NOMO-1 treated with dmso at 0.1 percent for 144 hours (cell line): ENCODE measurements around the gene RNF214.
"Not testable (repeated sequence)": the region's sequence is repeated elsewhere in the genome, so short reads cannot be mapped to it uniquely, and the experiment has no call there.

Source experiments
- DNase-seq: peaks from one replicate; lab custom pipeline; 2025; ENCODE audit not compliant: unreplicated experiment; lab: John Stamatoyannopoulos, UW

RNF214 gene

DNA sequence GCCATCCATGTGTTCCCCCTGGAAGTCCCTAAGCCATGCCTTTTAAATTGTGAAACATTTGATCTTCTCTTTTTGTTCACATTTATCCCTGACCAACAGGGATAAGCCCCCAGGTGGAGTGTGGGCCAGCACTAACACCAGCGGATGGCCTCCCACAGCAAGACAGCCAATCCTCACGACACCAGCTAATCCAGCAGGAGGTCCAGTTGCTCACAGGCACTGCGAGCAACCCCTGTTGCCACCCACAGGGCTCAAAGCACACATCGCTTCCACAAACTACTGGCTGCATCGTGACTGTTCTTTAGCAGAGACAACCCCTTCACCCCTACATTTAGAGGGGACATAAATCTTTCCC lies 2.6 kb upstream of the RNF214 start:
- DNase-seq = no peak

DNA sequence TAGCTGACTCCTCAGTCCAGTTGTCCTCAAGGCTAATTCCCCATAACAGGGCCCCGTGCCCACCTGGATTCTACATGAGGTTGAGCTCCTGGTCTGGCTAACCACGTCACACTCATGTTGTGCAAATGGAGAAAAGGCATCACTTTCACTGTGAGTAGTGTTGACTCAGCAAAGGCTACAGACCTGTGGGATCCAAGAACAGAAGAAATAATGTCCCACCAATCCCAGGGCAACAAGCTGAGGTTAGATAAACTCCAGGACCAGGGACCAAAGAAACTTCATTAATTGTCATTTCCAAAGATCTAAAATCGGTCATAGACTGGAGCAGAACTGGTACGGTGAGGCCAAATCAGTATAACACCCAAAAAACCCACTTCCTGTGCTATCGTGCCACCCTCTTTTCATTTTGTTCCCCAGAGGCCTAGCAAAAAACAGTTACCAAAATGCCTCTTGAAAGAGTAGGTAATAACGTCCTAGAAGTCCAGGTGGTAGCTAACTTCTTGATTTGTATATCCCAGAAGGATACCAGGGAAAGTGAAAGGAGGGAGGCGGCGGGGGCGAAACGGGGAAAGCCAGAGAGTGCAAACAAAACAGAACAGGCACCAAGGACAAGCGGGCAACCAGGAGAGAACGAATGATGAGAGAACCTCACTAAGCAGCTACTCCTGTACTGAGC lies 2.0 kb upstream of the RNF214 start:
- no peak for DNase-seq

DNA sequence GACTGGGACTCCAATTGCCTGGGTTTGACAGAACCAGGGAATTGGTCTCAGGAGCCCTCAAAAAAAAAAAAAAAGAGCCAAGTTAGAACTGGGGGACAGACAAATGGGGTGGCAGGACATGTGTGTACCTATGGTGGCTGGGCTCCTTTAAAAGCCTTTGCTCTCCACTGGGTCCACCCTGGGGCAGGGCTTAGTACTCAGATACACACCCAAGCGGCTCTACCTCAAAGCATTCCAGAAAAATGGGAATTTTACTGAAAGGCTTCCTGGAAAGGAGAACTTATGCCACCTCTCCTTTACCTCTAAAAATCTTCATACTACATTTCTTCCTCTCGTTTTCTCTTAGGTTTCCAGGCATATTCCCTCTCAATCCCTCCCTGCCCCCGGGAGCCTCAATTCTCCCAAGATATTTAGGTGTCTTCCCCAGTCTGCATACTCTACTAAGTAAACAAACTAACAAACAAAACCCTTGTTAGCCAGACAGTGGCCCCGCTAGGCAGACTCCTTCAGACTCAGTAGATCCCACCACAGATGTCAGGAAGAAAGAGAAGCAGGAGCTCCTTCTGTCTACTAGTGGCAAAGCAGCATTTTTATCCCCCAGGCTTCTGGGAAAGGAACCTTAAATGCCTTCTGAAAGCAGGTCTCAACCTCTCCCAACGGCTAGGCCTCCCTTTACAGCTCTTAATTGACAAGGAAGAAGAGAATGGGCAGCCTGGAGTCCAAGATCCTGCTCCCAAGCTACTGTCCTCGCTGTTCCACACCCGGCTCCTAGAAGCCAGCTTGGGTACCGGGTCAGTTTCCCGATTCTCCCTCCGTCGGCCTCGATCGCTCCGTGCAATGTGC lies 1.3 kb upstream of the RNF214 start:
- no peak for DNase-seq

DNA sequence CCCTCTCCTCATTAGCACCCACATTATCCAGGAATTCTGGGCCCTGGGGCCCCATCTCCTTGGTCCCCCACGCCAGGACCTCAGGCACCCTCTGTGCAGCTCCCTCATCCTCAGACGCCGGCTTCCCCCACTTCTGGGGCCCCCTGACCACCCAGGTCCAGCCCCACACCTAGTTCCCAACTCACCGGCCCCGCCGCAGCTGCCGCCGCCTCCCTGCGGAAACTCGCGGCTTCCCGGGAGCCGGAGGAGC lies 704 bp upstream of the RNF214 start, which contains the start of gene PCSK7:
Gene PCSK7 (minus strand): TSS at position 232 of the 250 bp plus-strand sequence. CDS start 2,229 bp downstream, outside the sequence.
- no peak for DNase-seq

DNA sequence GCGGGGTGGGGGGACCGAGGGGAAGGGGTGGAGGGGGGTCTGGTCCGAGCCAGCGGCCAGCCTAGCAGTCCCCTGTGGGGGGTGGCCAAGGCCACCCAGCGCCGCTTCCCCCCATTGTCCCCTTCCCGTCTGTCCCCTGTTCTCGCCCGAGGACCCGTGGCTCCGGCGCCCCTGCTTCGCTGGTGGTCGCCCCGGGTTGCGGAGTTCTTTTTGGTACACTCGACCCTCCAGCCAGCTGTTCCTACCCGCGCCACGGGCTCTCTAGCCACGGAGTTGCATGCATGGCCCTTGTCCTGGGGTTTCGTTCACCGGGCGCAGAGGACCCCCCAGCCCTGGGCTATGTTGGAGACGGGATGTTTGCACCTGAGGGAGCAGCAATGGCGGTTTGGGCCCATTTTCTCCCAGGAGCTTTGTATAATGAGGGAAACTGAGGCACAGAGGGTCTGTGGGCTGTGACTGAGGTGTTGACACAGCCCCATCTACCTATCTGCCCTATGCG lies 489 bp downstream of the RNF214 start:
- no peak for DNase-seq

DNA sequence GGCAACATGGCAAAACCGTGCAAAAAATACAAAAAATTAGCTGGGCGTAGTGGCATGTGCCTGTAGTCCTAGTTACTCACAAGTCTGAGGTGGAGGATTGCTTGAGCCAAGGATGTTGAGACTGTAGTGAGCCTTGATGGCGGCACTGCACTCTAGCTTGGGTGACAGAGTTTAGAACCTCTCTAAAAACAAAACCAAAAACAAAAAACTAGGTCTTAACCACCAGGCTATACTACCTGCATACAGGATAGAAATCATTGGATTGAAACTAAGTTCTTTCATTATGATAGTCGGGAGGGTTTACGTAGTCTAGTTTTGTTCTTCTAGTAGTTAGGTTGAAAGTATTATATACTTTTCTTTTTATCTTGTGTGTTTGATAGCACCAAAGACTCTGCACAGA lies 5.8 kb downstream of the RNF214 start:
- DNase-seq = no peak

DNA sequence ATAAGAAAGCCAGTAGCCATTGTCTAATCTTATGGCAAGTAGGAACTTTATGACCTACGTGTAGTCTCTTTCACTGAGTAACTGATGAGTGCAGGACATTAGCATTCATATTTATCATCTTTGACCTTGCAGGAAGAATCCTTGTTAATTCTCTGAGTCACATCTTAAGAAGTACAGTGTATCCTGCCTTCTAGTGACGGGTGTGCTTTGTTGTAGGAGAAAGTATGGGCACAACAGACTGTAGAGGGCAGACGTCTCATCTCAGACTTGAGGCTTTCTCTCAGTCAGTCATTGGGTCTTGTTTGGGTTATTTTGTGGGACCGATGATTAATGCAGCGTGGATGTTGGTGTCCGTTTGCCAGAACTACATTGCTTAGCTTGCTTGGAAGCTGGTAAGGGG lies 6.8 kb downstream of the RNF214 start:
- no peak for DNase-seq

DNA sequence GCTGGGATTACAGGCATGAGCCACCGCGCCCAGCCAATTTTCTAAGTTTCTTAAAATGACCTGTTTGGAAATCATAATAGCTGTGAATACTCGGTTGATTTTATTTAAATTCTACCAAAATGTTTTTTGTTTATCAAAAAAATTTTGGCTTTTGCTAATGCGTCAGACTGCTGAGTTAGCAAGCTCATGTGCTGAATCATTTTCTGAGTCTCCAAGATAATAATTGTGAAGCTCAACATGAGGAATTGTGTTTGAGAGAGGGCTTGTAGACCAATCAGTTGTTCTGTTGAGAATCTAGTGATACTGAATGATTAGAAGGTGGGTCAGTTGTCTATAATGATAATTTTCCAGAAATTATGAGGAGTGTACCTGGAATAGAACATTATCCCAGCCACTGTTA lies 15.9 kb downstream of the RNF214 start:
- no peak for DNase-seq

DNA sequence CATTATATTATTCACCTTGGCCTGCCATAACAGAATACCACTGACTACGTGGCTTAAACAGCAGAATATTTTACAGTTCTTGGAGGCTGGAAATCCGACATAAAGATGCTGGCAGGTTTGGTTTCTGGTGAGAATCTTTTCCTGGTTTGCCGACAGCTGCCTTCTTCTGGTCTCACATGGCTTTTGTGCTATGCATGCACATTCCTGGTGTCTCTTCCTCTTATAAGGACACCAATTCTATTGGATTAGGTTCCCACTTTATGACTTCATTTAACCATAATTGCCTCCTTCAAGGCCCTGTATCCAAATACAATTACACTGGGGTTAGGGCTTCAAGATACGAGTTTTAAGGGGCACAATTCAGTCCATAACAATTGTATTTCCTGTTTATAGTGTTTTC lies 17.1 kb downstream of the RNF214 start:
- DNase-seq = no peak

DNA sequence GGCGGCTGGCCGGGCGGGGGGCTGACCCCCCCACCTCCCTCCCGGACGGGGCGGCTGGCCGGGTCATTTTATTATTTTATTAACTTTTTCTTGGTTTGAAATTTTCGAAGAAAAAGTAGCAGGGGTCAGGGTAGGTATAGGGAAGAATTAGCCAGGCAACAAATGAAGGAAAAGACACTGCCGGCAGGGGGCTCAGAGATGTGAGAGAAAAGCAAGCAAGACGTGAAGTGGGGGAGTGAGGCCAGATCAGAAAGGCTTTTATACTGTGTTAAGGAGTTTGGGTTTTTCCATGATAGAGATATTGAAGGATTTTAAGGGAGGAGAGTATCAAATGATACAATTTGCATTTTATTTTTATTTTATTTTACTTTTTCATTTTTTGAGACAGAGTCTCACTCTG lies 19.0 kb downstream of the RNF214 start:
- no peak for DNase-seq

DNA sequence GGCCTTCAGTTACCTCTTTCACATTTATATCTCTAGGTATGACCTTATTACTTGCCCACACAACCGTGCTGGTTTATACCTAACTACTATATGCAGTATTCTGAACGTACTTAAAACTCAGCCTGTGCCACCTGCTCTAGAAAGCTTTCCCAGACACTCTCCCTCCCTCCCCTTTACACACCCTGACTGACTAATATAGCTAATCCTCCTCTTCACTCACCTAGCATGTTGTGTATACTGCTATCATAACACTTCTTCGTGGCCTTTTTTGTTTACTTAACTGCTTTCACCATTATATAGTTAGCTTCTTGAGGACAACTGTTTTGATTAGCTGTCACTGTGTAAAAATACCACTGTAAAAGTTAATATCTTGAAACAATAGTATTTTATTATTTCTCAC lies 23.5 kb downstream of the RNF214 start:
- DNase-seq = no peak

DNA sequence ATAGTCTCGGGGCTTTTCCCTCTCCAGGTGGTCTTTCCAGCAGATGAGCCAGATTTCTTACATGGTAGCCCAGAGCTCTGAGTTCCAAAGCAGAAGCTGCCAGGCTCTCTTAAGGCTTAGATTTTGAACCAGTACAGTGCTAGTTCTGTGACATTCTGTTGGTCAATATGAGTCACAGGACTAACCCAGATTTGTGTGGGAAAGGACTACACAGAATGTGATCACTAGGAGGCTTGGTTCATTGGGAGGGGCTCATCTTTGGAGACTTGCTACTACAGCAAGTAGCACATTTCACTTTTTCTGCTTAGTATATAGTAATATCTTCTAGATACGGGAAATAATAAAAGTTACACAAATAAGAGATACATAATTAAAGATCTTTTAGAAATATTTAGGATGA lies 24.1 kb downstream of the RNF214 start:
- no peak for DNase-seq

DNA sequence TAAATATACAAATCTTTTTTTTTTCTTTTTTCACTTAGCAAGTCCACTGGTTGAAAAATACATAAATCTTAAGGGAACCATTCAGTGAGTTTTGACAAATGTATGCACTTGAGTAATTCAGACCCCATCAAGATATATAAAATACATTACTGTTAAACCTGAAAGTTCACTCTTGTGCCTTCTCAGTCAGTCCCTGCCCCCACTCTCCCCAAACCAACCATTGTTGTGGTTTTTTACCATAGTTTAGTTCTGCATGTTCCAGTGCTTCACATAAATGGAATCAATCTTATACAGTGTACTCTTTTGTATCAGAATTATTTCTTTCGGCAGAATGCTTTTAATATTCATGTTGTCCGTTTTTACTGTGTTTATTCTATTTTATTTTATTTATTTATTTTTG lies 26.1 kb downstream of the RNF214 start:
- DNase-seq = no peak

DNA sequence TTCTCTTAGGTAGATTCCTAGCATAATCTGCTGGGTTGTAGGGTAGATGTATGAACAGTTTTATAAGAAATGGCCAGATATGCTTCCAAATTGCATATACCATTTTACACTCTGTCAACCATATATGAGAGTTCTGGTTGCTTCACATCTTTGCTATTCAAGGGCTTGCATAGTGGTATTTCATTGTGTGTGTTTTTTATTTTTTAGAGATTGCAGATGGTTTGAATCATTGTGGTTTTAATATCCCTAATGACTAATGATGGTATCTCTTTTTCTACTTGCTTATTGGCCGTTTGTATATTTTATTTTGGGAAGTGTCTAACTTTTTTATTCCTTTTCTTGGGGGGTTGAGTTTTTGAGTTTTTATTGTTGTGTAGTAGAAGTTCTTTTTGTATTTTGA lies 26.9 kb downstream of the RNF214 start:
- DNase-seq = no peak

DNA sequence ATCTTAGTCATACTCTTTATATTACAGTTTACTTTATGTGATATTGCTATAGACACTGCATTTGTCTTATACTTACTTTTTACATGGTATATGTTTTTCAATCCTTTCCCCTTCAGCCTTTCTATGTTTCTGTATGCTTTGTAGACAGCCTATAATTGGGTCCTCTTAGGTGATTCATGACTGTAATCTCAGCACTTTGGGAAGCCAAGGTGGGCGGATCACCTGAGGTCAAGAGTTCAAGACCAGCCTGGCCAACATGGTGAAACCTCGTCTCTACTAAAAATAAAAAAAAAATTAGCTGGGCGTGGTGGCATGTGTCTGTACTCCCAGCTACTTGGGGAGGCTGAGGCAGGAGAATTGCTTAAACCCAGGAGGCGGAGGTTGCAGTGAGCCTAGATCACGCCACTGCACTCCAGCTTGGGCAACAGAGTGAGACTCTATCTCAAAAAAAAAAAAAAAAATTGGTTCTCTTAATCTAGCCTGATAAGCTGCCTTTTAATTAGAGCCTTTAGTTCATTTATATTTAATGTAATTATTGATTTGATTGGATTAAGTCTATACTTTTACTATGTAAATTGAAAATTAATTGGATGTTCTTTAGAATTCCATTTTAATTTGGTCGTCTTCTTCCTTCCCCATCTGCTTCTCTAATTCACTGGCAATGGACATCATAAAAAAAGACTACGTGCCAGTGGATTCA lies 32.3 kb downstream of the RNF214 start:
- not testable (repeated sequence) for DNase-seq

DNA sequence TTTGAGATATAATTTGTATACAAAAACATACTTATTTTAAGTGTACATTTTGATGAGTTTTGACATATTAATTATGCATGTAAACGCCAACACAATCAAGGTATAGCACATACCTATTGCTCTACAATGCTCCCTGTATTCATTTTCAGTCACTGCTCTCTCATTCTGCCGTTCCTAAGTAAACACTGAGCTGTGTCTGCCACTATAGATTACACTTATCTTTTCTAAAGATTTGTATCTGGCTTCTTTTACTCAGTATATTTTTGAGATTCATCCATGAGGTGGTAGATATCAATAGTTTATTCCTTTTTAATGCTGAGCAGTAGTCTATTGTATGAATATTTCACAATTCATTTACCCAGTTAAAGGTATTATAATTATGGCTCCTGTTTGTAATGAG lies 33.3 kb downstream of the RNF214 start:
- no peak for DNase-seq

DNA sequence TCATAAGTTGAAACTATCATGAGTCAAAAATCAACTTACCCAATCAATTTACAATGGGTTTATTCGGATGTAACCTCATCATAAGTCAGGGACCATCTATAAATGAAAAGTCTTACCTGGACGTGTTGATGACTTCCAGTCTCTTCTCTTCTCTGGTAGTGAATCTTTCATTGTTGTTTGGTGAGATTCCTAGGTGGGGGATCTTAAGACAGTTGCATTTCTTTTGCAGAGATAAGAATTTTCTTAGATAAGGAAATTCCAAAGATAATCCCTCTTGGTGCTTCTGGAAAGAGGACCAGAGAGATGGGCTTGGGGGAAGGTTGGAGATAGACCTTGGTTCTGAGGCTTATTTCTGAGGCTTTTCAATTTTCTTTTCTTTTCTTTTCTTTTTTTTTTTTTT lies 37.4 kb downstream of the RNF214 start:
- no peak for DNase-seq

DNA sequence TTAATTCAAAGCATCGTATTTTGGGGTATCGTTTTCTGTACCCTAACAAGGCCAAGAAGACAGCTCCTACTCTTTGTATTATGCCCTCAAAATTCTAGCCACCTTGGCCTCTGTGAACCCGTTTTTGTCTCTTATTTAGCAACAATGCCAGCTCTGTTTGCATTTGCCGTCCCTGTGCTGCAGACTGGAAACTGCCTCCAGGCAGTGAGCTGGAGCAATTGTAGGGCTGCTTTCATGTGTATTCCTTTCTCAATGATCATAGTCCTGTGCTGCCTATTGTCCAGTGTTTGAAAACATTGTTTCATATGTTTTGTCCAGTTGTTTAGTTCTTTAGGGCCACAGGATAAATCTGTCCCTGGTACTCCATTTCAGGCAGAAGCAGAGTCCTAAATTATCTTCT lies 38.7 kb downstream of the RNF214 start:
- DNase-seq = no peak

DNA sequence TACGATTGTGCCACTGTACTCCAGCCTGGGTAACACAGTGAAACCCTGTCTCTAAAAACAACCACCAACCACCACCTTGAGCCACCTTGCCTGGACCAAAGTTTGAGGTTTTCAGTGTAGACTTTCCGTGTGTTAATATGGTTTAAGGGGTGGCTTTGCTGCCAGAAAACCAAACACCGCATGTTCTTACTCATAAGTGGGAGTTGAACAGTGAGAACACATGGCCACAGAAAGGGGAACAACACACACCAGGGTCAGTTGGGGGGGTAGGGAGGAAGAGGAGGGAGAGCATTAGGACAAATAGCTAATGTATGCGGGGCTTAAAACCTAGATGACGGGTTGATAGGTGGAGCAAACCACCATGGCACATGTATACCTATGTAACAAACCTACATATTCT lies 39.7 kb downstream of the RNF214 start:
- not testable (repeated sequence) for DNase-seq

DNA sequence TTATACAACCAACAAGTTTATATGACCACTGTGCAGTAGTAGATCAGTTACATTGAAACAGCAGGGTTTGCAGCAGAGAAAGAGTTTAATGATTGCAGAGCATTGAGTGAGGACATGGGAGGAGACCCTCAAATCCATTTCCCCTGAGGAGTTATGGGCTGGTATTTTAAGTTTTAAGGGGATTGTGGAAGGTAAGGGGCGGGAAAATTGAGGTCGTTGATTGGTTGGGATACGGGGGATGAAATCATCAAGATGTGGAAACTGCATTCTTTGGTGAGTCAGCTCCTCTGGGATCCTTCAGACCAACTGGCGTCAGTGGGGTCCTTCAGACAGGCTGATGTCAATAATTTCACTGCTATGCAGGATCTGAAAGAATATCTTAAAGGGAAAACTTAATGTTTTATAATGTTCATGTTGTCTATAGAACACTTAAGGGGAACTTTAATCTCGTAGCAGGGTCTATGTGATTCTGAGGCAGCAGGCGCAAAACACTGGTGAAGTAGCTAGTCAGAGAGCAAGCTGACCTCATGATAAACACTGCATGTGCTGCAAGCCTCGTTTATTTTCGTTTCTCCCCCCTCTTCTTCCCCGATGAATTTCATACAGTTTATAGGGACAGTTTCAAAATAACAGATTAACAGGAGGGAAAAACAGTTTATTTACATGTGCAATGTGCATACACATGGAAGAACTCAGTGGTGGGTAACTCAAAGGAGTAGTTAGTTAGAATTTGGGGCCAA lies 41.2 kb downstream of the RNF214 start:
- DNase-seq = no peak

DNA sequence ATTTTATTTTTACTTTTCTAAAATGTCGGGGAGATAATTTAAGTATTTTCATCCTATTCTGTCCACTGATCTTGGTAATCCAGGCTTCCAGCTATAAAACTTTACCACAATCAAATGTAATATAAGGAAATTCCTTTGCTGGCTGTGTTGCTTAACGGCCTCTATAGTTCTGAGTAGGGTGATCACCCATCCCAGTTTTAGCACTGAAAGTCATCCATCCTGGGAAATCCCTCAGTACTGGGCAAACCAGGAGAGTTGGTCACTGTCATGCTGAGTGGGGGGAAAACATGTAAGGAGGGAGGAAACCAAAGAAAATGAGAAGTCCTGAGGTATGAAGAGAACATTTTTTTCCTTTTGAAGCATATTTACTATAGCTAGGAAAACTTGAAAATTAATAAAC lies 45.9 kb downstream of the RNF214 start:
- no peak for DNase-seq
